Lower leg skin (tissue), 4 donors: ENCODE data around the gene RBM10. TPM values are rescaled to one million over a fixed set of nuclear protein-coding genes. Genes with fewer than 3 reads are reported as not detected.

ENCODE experiments used
- DNase-seq, 2 donors: peaks; one replicate each; pipeline ENCODE4 v3.0.0-alpha.2; 2019; ENCODE audit warnings: low spot score in 2 of 2
- H3K4me3 ChIP-seq: fragments of 200-600 bp; sonication (generic); 2 replicates; pipeline ENCODE4 v1.5.1; 2017; ENCODE audit warnings: mild to moderate bottlenecking, low read depth; ENCODE audit not compliant: poor library complexity, severe bottlenecking
- POLR2A ChIP-seq, 2 donors: fragments of 450-650 bp; IDR thresholded peaks; one replicate each; pipeline ENCODE4 v1.6.1; 2016 to 2017; ENCODE audit warnings: antibody characterized with exemption in 2 of 2, mild to moderate bottlenecking in 1 of 2, moderate library complexity in 1 of 2
- WGBS, 2 donors: methylation state at CpG; one replicate each; pipeline ENCODE4 v1.1.5; 2018; 5-methylcytosine and 5-hydroxymethylcytosine counted together
- intact Hi-C: fragments of 100-400 bp; cut with DNase I; formaldehyde crosslinking; loops from one replicate; pipeline ENCODE4 v1.15.0; 2023; ENCODE audit warnings: low total_unique reads
- total RNA-seq, 4 donors: library from RNA; depleted of rRNA; stranded (reverse); fragments of >200 nt; gene quantifications; one replicate each; pipeline ENCODE4 v1.1.0, GENCODE V29; 2016
- TF ChIP-seq, protein P1 (sequence below), 3 donors: fragments of 450-650 bp; IDR thresholded peaks; one replicate each; pipeline ENCODE4 v1.5.1; 2016; ENCODE audit warnings: antibody characterized with exemption in 3 of 3, mild to moderate bottlenecking in 3 of 3, moderate library complexity in 2 of 3

The RBM10 gene
- total RNA-seq, 4 donors from 2014 or later, result 22.2 to 35.4 (median 31.2) TPM

DNA sequence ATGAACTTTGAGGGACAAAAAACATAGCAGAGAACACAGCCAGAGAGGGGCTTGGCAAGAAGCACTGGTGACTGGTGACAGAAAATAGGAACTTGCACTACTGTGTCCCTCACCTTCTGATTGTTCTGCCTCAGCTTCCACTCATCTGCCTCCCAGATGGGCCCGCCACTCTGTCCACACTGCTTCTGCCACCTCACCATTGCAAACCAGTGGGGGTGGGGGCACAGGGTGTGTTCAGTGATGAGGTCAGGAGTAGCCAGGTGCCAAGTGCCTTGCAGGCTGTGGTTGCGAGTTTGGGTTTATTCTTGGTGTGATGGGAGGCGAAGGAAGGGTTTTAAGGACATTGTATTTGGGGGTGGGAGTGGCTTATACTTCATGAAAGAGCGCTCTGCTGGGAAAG lies 39.5 kb downstream of the RBM10 start:
- intact Hi-C loops, result no loop called here
- DNase-seq, result no peak
- TF ChIP-seq POLR2A (IDR thresholded peaks at IDR 0.05), result no peak
- TF ChIP-seq, protein P1, sequence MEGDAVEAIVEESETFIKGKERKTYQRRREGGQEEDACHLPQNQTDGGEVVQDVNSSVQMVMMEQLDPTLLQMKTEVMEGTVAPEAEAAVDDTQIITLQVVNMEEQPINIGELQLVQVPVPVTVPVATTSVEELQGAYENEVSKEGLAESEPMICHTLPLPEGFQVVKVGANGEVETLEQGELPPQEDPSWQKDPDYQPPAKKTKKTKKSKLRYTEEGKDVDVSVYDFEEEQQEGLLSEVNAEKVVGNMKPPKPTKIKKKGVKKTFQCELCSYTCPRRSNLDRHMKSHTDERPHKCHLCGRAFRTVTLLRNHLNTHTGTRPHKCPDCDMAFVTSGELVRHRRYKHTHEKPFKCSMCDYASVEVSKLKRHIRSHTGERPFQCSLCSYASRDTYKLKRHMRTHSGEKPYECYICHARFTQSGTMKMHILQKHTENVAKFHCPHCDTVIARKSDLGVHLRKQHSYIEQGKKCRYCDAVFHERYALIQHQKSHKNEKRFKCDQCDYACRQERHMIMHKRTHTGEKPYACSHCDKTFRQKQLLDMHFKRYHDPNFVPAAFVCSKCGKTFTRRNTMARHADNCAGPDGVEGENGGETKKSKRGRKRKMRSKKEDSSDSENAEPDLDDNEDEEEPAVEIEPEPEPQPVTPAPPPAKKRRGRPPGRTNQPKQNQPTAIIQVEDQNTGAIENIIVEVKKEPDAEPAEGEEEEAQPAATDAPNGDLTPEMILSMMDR (IDR thresholded peaks at IDR 0.05), result no peak
- H3K4me3 ChIP-seq, result no peak overlapping the region
- WGBS, 2 donors, result 81 to 84% methylated on average over 4 of the region's 4 CpGs

DNA sequence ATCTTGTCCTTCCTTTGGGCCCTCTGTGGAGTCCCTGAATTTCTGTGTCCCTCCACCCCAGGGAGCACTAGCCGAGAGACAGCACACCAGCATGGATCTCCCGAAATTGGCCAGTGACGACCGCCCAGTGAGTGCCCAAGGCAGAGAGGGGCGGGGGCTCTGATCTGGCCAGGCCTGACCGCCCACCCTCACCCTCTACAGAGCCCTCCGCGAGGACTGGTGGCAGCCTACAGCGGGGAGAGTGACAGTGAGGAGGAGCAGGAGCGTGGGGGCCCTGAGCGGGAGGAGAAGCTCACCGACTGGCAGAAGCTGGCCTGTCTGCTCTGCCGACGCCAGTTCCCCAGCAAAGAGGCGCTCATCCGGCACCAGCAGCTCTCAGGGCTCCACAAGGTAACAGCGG lies 40.2 kb downstream of the RBM10 start:
- intact Hi-C loops, result no loop called here
- 85 to 91% methylated on average over 6 to 17 of the region's 17 CpGs for WGBS, 2 donors
- H3K4me3 ChIP-seq, result no peak overlapping the region
- no peak for TF ChIP-seq POLR2A (IDR thresholded peaks at IDR 0.05)
- TF ChIP-seq, protein P1 (IDR thresholded peaks at IDR 0.05), result no peak
- no peak for DNase-seq

DNA sequence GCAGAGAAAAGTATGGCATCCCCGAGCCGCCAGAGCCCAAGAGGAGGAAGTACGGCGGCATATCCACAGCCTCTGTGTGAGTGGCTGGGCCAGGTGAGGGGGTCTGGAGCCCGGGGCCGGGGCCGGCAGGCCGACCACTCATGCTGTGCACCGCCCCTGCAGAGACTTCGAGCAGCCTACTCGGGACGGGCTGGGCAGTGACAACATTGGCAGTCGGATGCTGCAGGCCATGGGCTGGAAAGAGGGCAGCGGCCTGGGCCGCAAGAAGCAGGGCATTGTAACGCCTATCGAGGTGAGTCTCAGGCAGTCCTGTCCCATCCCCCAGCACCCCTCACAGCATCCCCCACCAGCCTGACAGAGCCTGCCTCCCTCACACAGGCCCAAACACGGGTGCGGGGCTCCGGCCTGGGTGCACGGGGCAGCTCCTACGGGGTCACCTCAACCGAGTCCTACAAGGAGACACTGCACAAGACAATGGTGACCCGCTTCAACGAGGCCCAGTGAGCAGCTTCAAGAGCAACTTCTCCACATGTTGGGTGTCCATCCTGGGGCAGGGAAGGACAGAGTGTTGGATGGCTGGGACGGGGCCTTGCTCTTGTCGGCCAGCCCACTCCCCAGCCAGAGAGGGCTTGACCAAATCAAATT lies 41.2 kb downstream of the RBM10 start:
- DNase-seq, result no peak
- no peak for TF ChIP-seq POLR2A (IDR thresholded peaks at IDR 0.05)
- TF ChIP-seq, protein P1 (IDR thresholded peaks at IDR 0.05), result no peak
- 90 to 93% methylated on average over 8 to 25 of the region's 27 CpGs for WGBS, 2 donors
- intact Hi-C loops, result no loop called here
- H3K4me3 ChIP-seq, result no peak overlapping the region

DNA sequence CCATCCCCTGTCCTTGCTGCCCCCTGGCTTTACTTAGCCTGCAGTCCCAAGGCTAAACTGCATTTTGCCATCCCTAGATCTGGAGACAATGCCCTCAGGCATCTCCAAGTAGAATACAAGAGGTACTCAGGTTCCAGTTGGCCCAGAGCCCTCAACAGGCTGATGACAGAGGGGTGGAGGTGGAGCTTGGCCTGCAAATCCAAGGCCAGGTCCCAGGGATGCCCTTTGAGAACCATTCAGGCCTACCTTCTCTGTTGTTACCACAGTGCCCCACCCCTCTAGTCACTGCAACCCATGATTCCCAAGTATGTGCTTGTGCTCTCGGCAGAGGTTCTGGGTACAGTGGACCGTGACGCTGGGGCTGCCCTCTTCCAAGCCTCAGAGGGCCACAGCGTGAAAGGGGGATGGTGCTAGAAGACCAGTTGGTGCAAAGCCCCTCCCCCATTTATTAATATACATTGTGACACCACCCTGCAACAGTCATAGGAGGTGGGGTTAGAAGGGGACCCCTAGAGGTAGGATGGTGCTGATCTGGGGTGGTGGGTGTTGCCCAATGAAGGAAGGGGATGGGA lies 42.2 kb downstream of the RBM10 start:
- no peak for DNase-seq
- no peak overlapping the region for H3K4me3 ChIP-seq
- intact Hi-C loops, result no loop called here
- WGBS, 2 donors, result 91 to 100% methylated on average over 1 to 4 of the region's 4 CpGs
- TF ChIP-seq POLR2A (IDR thresholded peaks at IDR 0.05), result no peak
- TF ChIP-seq, protein P1 (IDR thresholded peaks at IDR 0.05), result no peak

DNA sequence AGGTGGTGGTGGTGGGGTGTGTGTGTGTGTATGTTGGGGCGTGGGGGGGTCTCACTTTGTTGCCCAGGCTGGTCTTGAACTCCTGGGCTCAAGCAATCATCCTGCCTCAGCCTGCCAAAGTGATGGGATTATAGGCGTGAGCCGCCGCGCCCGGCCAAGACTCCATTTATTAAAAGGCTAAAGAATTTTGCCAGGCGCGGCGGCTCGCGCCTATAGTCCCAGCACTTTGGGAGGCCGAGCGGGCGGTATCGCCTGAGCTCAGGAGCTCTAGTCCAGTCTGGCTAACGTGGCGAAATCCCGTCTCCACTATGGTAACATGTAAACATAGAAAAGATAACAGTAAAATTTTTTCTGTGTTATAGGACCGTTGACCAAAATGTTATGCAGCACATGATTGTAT lies 44.9 kb downstream of the RBM10 start:
- WGBS, 2 donors, result 71 to 81% methylated on average over 18 to 19 of the region's 19 CpGs
- no peak overlapping the region for H3K4me3 ChIP-seq
- TF ChIP-seq, protein P1 (IDR thresholded peaks at IDR 0.05), result no peak
- TF ChIP-seq POLR2A (IDR thresholded peaks at IDR 0.05), result no peak
- intact Hi-C loops, result loop anchor here (10.0 kb wide), 2 partner anchors 195 to 335 kb away; no protein-coding TSS in a partner anchor
- no peak for DNase-seq
